Right kidney (tissue), 1 donor: ENCODE measurements around the gene TPX2.

Source experiments
- DNase-seq: peaks from one replicate; pipeline ENCODE4 v3.0.0-alpha.2; 2016

TPX2 gene

DNA sequence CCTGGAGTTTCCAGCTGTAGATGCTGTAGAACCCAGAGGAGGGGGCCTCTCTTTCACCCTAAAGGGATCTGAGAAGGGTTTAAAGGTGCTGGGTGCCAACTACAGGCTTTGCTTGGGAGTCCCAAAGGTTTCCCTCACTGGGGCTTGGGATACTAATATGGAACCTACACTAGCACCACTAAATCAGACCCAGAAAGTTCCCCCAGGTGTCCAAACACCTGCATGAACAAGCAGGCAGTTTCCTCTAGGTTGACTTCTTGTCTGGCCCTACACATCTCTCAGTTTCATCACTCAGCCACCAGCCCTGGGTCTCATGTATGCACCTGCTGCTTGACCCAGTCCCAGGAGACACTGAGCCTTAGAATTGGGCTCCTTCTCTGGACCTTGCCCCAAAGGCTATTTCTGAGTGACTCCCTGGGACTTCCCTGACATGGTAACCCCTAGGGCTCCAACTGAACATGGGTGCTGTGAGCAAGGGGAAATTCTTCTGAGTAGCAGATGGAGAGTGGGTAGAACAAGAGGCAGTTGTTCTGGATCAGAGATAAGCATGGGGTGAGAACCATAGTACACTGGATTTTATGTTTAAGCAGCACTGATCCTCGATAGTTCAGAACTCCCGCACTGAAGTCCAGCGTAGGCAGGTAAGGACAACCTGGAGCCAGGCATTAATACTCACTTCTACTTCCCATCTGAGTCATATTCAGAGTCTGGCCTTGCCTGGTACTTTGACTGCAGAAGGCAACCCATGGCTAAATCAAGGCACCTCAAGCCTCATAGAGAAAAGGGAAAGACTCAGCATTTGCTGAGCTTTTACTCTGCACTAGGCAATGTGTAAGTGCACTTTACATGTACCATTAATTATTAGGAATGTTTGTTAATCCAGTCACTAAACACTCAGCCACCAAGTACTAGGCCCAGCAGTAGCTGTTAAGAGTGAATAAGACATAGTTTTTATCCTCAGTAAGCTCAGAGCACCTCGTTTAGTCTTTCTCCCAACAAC, 33.2 kb upstream of the TPX2 start:
- DNase-seq = no peak

DNA sequence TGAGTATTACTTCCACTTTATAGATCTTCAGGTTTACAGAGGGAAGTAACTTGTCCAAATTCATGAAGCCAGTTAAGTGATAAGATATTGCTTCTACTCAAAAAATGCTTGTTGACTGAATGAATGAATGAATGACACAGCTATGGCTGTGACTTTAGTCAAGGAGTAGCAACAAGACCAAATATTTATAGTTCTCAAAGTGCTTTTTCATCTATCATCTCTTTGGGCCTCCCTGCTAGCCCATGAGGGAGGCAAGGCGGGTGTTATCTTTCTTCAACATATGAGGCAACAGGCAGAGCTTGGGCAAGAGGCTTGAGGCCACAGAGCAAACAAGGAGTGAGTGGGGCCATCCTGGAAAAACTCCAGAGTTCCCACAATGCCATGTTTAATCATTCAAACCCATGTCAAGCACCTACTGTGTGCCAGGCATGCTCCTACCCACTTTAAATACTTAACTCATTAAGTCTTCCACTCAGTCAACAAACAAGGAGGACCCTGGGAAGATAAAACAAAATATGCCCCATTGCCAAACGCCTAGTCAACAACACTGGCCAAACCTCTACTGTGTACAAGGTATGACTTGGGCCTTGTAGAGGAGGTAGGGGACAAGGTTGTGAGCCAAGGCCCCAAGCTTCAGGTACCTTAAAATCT, 32.4 kb upstream of the TPX2 start:
- no peak for DNase-seq

DNA sequence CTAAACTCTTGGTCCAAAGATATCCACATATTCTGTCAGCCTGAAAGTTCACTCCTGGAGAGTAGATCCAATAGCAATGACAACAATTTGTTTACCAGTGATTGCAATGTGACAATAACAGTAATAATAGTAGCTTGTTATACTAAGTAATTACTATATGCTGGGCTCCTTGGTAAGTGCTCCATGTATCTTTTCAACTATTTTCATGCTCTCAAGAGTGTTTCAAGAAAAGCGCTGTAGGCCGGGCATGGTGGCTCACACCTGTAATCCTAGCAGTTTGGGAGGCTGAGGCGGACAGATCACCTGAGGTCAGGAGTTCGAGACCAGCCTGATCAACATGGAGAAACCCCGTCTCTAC, 31.9 kb upstream of the TPX2 start:
- DNase-seq = no peak

DNA sequence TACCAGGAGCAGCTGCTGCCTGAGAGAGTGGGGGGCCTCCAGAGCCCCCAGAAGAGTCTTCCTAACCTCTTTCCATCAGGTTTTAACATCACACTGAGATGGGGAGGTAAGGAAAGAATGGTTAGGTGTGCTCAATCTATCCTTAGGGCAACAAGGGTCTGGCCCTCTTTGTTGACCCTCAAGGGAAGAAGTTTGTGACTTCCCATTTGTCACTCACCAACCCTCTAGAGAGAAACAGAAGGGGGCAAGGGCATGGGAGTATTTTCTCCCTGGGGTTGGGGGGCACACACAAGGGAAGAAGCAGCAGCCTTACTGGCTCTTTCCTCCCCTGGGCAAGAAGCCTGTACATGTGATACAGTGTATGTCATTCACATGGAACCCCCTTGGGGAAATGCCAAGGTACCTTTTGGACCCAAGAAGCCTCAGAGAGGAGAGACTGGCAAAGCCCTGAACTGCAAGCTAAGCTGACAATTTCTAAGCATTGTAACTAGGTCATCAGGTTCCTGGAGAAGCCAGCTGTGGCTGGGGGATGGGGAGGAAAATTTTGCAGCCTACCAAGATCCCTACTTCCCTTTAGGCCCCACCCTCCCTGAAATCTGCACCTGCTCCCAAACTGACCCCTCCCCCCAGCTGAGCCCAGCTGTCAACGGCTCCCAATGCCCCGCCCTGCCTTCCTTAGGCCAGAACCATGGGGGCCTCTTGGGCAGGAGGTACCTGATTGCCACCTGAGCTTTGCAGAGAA, 30.9 kb upstream of the TPX2 start:
- DNase-seq = no peak

DNA sequence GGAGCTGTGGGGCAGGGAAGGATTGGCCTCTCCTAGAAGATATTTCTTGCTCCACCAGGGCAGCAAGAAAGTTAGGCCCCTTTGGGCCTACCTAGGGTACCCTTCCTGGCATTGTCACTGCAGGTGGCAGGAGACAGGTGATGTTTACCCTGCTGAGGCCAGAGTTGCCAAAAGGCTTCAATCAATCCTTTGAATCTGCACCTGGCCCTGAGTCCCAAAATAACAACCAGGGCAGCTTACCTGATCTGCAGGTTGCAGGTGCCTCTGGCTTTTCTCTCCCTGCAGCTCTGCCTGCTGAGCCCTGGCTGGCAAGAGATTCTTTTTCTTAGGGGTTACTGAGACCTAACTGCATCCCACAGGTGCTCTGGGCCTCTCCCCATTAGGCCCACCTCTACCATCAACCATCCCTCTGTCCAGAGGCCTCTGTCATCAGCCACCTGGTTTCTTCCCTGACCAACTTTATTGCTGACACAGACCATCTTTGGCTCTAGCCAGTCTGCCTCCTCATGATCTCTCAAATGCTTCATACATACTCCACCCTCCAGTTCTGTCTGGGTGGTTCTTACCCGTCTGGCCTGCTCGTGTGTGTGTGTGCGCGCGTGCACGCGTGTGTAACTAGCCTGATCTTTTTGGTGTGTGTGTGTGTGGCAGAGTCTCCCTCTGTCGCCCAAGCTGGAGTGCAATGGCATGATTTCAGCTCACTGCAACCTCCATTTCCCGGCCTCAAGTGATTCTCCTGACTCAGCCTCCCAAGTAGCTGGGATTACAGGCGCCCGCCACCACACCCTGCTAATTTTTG, 30.2 kb upstream of the TPX2 start:
- no peak for DNase-seq

DNA sequence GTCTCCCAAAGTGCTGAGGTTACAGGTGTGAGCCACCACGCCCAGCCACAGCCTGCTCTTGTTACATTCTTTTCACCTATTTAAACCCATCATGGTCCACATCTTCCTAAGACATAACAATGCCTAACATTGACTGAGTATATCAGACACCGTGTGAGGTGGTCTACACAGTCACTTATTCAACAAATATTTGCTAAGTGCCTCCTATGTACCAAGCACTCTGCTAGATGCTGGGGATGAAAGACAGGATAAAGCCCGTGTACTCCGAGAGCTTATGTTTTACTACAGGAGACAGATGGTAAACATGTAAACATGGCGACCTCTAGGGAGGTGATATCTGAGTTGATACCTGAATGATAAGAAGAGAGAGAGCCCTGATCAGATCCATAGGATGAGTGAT, 29.2 kb upstream of the TPX2 start:
- DNase-seq = no peak

DNA sequence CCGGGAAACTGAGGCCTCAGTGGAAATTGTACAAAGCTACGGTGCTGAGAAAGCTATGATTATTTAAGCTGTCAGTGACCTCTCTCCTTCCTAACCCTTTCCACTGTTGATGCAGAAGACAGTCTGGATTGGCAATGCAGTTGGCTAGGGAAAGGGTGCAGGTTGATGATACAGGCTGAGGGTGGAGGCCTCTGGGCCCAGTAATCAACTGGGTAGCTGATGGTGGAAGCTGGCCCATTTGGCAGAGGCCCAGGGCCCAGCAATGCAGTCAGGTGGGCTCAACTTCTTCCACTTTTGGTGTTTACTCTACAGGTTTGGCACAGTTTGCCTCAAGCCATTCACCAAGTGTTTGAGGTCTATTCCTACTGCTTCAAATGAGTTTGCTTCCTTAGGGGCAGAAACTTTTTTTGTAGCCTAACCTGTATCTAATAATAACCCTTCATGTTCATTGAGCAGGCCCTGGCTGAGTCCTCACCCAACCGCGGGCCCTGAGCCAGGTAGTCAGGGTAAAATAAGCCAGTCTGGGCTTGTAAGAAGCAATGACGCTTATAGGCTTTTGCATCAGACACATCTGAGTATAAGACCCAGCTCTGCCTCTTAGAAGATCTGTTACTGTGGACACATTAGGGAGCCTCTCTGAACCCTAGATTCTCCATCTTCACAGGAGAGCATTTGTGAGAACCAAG, 28.5 kb upstream of the TPX2 start:
- DNase-seq = no peak

DNA sequence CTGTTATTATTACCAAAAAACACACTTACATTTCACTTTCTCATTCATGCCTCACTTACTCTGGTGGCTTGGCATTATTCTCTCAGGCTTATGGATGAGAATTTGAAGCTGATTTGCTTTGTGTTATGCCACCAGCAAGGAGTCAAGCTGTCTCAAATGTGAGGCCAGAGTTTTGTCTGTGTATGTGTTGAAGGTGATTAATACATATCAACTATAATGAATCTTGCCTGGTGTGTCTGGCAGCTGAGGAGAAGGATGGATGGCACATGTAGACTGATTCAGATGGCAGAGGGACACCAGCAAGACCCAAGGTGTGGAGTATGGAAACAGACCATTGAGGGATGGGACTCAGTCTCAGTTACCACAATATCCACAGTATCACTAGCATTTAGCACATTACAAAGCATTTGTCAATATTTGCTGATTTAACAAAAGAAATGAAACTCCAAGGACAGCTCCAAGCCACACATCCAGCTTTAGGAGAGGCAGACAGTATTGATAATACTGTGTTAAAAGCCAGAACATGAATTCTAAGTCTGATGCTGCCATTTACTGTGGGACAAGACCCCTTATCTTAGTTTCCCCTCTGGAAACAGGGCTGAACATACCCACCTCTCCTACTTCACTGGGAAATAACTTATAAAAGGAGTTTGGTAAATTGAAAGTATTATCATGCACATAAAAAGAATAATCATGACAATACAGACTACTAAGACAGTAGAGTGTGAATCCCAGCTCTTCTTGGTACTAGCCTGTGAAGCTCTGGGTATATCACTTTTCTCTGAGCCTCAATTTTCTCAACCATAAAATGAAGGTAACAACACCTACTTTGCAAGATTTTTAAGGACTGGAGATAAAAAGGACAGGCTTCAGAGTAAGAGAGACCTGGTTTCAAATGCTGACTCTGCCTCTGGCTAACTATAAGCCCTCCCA, 27.6 kb upstream of the TPX2 start:
- no peak for DNase-seq

DNA sequence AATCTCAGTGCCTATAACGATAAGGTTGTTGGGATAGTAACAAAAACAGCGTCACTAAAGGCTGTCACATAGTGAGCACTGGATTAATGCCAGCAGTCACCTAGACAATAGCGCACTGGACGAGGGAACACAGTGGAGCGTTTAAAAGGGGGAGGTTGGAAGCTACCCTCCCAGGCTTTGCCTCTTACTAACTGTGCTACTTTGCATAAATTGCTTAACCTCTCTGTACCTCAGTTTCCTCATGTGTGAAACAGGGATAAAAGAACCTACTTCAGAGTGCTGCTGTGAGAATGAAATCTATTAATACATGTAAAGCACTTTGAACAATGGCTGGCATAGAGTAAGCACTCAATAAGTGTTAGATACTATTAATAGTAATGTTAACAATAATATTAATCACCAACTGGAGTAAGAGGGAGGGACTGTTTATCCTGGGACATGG, 27.0 kb upstream of the TPX2 start:
- DNase-seq = no peak

DNA sequence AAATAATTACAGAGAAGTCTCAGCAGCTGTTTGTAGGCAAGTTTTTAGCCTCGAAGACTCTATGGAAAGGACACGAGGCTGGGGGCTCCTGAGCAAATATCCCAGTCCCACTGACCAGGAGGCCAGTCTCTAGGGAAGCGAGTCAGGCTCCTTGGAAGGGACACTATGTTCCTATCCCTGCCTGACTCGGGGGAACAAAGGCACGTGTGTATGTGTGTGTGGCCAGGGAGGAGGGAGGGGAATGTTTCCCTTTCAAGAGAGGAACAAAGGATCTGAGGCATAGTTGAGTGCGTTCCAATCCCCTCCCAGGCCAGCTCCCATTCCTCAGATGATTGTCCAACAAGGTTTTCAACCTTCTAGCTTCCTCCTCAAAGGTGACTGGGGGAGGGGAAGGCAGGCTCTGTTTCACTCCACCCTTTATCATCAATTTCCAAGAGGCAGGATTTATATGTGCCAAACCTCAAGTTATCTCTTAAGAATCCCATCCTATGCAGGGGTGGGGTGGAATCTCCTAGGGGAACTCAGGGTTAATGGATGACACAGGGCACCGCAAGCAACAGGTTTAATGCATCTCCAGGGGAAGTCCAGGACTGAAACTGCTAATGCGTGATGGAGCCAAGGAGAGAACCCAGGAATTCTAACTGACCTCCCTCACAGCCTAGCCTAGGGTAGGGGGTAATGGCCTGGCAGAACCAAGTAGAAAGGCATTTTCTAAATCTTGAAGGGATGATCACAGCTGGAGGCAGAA, 26.4 kb upstream of the TPX2 start:
- DNase-seq = peak; percentile 51

DNA sequence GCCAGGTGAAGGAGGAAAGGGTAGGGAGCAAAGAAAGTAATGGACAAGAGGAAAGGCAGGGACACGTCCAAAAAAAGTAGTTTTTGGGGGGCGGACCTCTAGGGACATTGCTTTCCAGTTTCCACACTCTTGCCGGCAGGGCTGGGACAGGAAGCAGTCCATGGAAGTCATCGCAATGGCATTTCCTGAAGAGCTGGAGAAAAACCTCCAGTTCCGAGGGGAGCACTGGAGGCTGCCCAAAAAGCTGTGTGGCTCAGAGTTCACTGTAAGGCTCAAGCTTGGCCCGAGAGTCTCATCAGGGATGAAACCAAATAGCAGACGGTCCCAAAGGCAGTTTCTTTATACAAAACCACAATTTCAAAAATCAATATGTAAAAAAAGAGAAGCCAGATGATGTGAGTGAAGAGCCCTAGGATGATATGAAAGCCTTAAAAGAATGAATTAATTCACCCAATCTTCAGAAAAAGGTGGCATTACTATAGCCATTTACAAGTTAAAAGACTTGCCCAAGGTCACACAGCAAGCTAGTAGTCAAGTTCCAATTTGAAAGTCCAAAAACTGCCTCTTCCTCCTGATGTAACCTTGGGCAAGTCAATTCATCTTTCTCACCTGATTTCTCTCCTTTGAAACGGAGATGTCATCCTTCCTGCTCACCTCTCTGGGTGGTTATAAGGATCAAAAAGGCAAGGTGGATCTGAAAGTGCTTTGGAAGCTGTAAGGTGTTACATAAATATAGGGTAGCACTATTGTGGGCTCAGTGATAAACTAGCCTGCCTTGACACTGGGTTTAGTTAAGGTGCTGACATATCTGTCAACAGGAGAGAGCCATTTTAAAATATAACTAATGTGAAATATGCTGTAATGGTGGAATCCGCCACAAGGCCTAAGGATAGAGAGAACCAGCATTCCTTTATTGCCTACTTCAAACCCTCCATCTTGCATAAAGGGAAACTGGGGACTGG, 25.5 kb upstream of the TPX2 start:
- DNase-seq = no peak

DNA sequence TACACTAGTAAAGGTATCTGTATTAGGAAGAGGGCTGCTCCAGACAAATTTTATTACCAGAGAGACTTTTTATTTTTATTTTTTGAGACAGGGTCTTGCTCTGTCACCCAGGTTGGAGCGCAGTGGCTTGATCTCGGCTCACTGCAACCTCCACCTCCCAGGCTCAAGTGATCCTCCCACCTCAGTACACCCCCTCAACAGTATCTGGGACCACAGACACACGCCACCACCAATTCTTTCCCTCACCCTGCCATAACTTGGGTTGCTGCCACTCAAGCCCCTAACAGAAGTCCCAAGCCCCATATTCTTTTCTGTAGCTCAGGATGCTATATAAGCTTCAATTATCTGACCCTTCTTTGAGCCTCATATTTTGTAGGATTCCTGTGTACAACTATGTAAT, 23.3 kb upstream of the TPX2 start:
- no peak for DNase-seq

DNA sequence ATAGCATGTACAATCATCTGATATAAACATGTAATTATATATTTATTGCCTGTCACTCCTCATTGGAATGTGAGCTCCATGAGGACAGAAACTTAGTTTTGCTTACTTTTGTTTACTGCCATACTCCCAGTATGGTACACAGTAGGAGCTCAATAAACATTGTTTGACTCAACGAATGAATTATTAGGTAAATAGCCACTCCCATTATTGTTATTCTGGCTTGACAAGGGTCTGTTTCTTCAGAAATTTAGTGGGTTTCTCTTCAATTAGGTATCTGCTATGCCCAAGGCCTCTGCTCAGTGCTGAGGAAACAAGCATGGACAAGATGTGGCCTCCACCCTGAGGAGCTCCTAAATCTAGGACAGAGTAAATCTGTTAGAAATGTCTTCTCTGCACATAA, 22.7 kb upstream of the TPX2 start:
- no peak for DNase-seq

DNA sequence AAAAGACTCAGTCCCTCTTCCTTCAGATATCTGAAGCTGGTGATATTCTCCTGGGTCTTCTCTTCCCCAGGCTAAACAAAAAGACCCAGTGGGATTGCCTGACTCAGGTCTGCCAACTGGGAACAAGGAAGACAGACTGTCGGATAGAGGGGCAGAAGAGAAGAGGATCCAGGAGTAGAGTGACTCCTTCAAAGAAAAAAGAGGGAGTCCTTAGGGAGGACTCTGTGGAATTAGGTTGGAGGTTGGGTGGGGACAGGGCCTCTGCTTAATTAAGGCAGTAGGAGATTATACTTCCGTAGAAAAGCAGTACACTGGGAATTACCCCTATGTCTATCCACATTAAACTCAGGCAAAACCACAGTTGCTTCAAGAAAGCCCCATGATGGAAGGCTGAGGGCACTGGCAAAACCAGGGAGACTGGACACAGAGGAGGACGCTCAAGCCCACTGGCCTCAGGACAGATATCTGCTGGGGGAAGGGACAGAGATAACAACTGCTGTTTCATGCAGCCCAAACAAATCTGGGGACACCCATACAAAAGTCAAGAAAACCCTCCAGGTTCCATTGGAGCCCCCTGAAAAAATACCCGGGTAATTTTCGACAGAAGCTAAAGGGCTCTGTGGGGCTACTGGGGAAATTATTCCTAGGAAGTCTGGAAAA, 22.1 kb upstream of the TPX2 start:
- DNase-seq = no peak

DNA sequence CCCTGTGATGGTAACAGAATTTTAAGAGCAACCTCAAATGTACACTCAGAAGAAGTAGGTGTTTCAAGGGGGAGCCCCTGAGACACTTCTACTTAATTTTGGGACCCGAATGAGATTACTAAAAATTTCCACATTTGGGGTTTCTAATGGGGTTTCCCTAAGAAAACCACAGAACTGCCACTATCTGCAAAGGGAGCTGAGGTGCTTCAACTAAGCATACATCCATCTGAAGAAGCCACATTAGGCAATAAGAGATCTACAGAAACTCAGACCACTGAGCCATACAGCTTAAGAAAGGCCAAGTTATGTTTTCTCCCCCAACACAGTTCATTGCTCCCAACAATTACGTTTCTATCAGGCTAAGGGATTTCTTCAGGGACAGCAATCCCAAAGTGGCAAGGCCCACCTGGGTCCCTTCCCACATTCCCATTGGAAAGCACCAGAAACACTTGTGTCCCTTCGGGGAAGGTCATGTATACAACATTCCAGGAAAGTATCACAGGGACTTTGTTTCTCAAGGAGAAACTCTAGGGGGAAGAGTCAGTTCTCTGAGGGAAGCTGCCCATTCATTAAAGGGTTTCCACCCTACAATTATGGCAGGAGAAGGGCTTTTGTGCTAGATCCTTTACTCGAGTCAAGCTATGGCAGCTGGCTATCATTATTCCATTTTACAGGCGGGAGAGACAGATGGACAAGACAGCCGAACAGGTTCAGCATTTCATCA, 21.4 kb upstream of the TPX2 start:
- DNase-seq = no peak

DNA sequence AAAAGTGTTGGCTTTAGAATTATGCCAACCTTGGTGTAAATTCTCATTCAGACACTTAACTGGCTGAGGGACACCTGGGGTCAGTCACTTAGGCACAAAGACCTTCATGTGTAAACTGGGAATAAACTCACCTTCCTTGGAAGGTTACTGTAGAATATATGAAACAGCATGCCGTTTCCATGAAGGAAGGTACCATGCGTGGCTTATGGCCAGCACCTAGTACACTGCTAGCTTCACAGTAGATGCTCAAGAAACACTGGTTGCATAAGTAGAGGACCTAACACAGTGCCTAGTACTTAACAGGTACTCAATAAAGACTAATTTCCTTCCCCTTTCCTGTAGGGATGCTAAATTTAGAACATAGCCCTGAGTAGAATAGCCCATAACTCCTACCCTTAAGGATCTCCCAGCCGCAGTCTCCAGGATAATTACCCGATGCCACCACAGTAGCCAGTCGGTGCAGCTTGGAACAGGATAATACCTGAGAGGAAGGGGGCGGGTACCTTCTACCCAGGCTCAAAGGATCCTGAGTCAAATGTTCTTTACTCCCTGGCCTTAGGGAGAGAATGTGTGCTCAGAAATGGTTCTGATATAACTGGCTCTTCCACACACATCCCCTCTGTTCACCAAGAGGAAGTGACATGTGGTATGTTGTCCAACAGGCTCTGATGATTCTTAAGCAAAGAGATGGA, 20.0 kb upstream of the TPX2 start:
- DNase-seq = no peak
